ENCODE results near the gene RC3H2.

The RC3H2 gene

GRCh38 chr9:122940749-122941581 lies 35.8 kb upstream of the RC3H2 start, which contains the start of gene RABGAP1:
TSS of gene RABGAP1 (plus strand) at chr9:122941020. CDS start at chr9:122957060, 16,040 bp downstream.
- peak; percentile 96 to 100 for DNase-seq (ENCODE audit: low read depth in 1 of 2, low spot score in 1 of 2)
- in situ Hi-C loops (cut with HindIII; ENCODE audit: low pct_unique_long_range_greater_than_20kb, low sequenced_read_pairs) = no loop called here
- no peak for TF ChIP-seq JUND (IDR thresholded peaks at IDR 0.05; ENCODE audit: low read depth)

GRCh38 chr9:122940454-122940748 lies 35.2 kb upstream of the RC3H2 start:
- no peak for DNase-seq (ENCODE audit: low read depth in 1 of 2, low spot score in 1 of 2)
- TF ChIP-seq JUND (IDR thresholded peaks at IDR 0.05; ENCODE audit: low read depth) = no peak
- in situ Hi-C loops (cut with HindIII; ENCODE audit: low pct_unique_long_range_greater_than_20kb, low sequenced_read_pairs) = no loop called here

- no peak for DNase-seq (ENCODE audit: low read depth in 1 of 2, low spot score in 1 of 2)
- no peak for TF ChIP-seq JUND (IDR thresholded peaks at IDR 0.05; ENCODE audit: low read depth)
- in situ Hi-C loops (cut with HindIII; ENCODE audit: low pct_unique_long_range_greater_than_20kb, low sequenced_read_pairs) = no loop called here
Measured at GRCh38 chr9:122939601-122940000, 34.4 kb upstream of the RC3H2 start.

GRCh38 chr9:122936883-122937282 lies 31.7 kb upstream of the RC3H2 start:
- no peak for DNase-seq (ENCODE audit: low read depth in 1 of 2, low spot score in 1 of 2)
- in situ Hi-C loops (cut with HindIII; ENCODE audit: low pct_unique_long_range_greater_than_20kb, low sequenced_read_pairs) = no loop called here
- TF ChIP-seq JUND (IDR thresholded peaks at IDR 0.05; ENCODE audit: low read depth) = no peak

- no peak for TF ChIP-seq JUND (IDR thresholded peaks at IDR 0.05; ENCODE audit: low read depth)
- in situ Hi-C loops (cut with HindIII; ENCODE audit: low pct_unique_long_range_greater_than_20kb, low sequenced_read_pairs) = no loop called here
- no peak for DNase-seq (ENCODE audit: low read depth in 1 of 2, low spot score in 1 of 2)
Measured at GRCh38 chr9:122936464-122936863, 31.3 kb upstream of the RC3H2 start.

GRCh38 chr9:122931226-122932121 lies 26.3 kb upstream of the RC3H2 start, which contains the start of gene ZBTB26:
TSS of gene ZBTB26 (minus strand) at chr9:122931512. CDS start at chr9:122919934, 11,578 bp downstream.
- TF ChIP-seq JUND (IDR thresholded peaks at IDR 0.05; ENCODE audit: low read depth) = no peak
- in situ Hi-C loops (cut with HindIII; ENCODE audit: low pct_unique_long_range_greater_than_20kb, low sequenced_read_pairs) = no loop called here
- peak; percentile 97 to 98 for DNase-seq (ENCODE audit: low read depth in 1 of 2, low spot score in 1 of 2)

- peak in 1 of 2 experiments; percentile 26 for DNase-seq (ENCODE audit: low read depth in 1 of 2, low spot score in 1 of 2)
- no peak for TF ChIP-seq JUND (IDR thresholded peaks at IDR 0.05; ENCODE audit: low read depth)
- in situ Hi-C loops (cut with HindIII; ENCODE audit: low pct_unique_long_range_greater_than_20kb, low sequenced_read_pairs) = no loop called here
Measured at GRCh38 chr9:122930541-122931225, 25.5 kb upstream of the RC3H2 start.

- DNase-seq (ENCODE audit: low read depth in 1 of 2, low spot score in 1 of 2) = no peak
- in situ Hi-C loops (cut with HindIII; ENCODE audit: low pct_unique_long_range_greater_than_20kb, low sequenced_read_pairs) = no loop called here
- no peak for TF ChIP-seq JUND (IDR thresholded peaks at IDR 0.05; ENCODE audit: low read depth)
Measured at GRCh38 chr9:122929796-122930354, 24.7 kb upstream of the RC3H2 start.

GRCh38 chr9:122923947-122924346 lies 18.8 kb upstream of the RC3H2 start:
- DNase-seq (ENCODE audit: low read depth in 1 of 2, low spot score in 1 of 2) = no peak
- in situ Hi-C loops (cut with HindIII; ENCODE audit: low pct_unique_long_range_greater_than_20kb, low sequenced_read_pairs) = no loop called here
- no peak for TF ChIP-seq JUND (IDR thresholded peaks at IDR 0.05; ENCODE audit: low read depth)

- in situ Hi-C loops (cut with HindIII; ENCODE audit: low pct_unique_long_range_greater_than_20kb, low sequenced_read_pairs) = no loop called here
- TF ChIP-seq JUND (IDR thresholded peaks at IDR 0.05; ENCODE audit: low read depth) = no peak
- DNase-seq (ENCODE audit: low read depth in 1 of 2, low spot score in 1 of 2) = no peak
Measured at GRCh38 chr9:122922713-122923112, 17.6 kb upstream of the RC3H2 start.

GRCh38 chr9:122918310-122918709 lies 13.2 kb upstream of the RC3H2 start:
- no peak for TF ChIP-seq JUND (IDR thresholded peaks at IDR 0.05; ENCODE audit: low read depth)
- DNase-seq (ENCODE audit: low read depth in 1 of 2, low spot score in 1 of 2) = no peak
- in situ Hi-C loops (cut with HindIII; ENCODE audit: low pct_unique_long_range_greater_than_20kb, low sequenced_read_pairs) = no loop called here

- in situ Hi-C loops (cut with HindIII; ENCODE audit: low pct_unique_long_range_greater_than_20kb, low sequenced_read_pairs) = no loop called here
- TF ChIP-seq JUND (IDR thresholded peaks at IDR 0.05; ENCODE audit: low read depth) = no peak
- DNase-seq (ENCODE audit: low read depth in 1 of 2, low spot score in 1 of 2) = peak; percentile 61 to 95
Measured at GRCh38 chr9:122912964-122913673, 8.0 kb upstream of the RC3H2 start, which contains the start of gene ZBTB6. TSS of gene ZBTB6 (minus strand) at chr9:122913323. CDS start at chr9:122912072, 1,251 bp downstream.
